ENCODE results near the gene P2RY6. TPM values are rescaled to one million over a fixed set of nuclear protein-coding genes. Genes with fewer than 3 reads are reported as not detected.

Gene P2RY6
- total and polyA plus RNA-seq, 2 of the 8 experiments (the other 6 are each of a cell fraction or from before 2014, with no cell fraction given): 0.15 TPM; not detected in 1

- TF ChIP-seq KDM5A (IDR thresholded peaks at IDR 0.05; ENCODE audit: low read length) (no peak), EGR1 (IDR thresholded peaks at IDR 0.05; ENCODE audit: borderline replicate concordance, low read depth, low read length) (no peak), TEAD4 (IDR thresholded peaks at IDR 0.05; ENCODE audit: low read depth, low read length) (no peak), TCF12 (IDR thresholded peaks at IDR 0.05; ENCODE audit: low read depth, low read length) (no peak), POLR2AphosphoS5 (IDR thresholded peaks at IDR 0.05; ENCODE audit: low read depth, low read length) (no peak), POU5F1 (IDR thresholded peaks at IDR 0.05; ENCODE audit: low read depth, low read length) (no peak), CBX8 (IDR thresholded peaks at IDR 0.05; ENCODE audit: borderline replicate concordance, low read depth, low read length) (no peak), POLR2A (IDR thresholded peaks at IDR 0.05; ENCODE audit: control extremely low read depth in 1 of 2, low read depth in 2 of 2, low read length in 2 of 2) (no peak), SRF (IDR thresholded peaks at IDR 0.05; ENCODE audit: low read depth, low read length) (no peak), BRCA1 (IDR thresholded peaks at IDR 0.05; ENCODE audit: low read depth, low read length) (no peak), SAP30 (IDR thresholded peaks at IDR 0.05; ENCODE audit: insufficient read depth, insufficient replicate concordance, low read length) (no peak)
Observed at GRCh38 chr11:73295996-73296318, 23.8 kb downstream of the P2RY6 start (continued).

Measured in H1 (cell line).